GM21619 (cell line): ENCODE measurements around the gene APOL4.
"Not testable (repeated sequence)": the region's sequence is repeated elsewhere in the genome, so short reads cannot be mapped to it uniquely, and the experiment has no call there.

Experiments
- ATAC-seq: cut with Tn5 transposase; IDR thresholded peaks from one replicate; pipeline ENCODE4 v1.9.1; 2021; ENCODE audit not compliant: unreplicated experiment

The APOL4 gene

GRCh38 chr22:36201630-36202319 lies at the start of gene APOL4:
Gene APOL4 (minus strand): TSS chr22:36201809. CDS start chr22:36201734, 75 bp downstream.
- ATAC-seq: no peak

- not testable (repeated sequence) for ATAC-seq
Measured at GRCh38 chr22:36250292-36250960, 48.8 kb upstream of the APOL4 start.

- ATAC-seq: no peak
Measured at GRCh38 chr22:36249160-36249559, 47.6 kb upstream of the APOL4 start.

- no peak for ATAC-seq
Measured at GRCh38 chr22:36247955-36248354, 46.3 kb upstream of the APOL4 start.

- ATAC-seq: no peak
Measured at GRCh38 chr22:36246718-36247117, 45.1 kb upstream of the APOL4 start.

GRCh38 chr22:36245805-36246356 lies 44.3 kb upstream of the APOL4 start:
- ATAC-seq: no peak

- ATAC-seq: no peak
Measured at GRCh38 chr22:36244522-36245391, 43.1 kb upstream of the APOL4 start.

GRCh38 chr22:36243986-36244385 lies 42.4 kb upstream of the APOL4 start:
- no peak for ATAC-seq

GRCh38 chr22:36239401-36240171 lies 38.0 kb upstream of the APOL4 start, which contains the start of gene APOL2:
Gene APOL2 (minus strand): TSS chr22:36239527. CDS start chr22:36233162, 6,365 bp downstream.
- ATAC-seq: peak; percentile 90

- ATAC-seq: peak; percentile 8
Measured at GRCh38 chr22:36239150-36239400, 37.5 kb upstream of the APOL4 start.

- peak; percentile 19 for ATAC-seq
Measured at GRCh38 chr22:36238373-36239149, 37.0 kb upstream of the APOL4 start.

GRCh38 chr22:36237462-36238372 lies 36.1 kb upstream of the APOL4 start:
- no peak for ATAC-seq

- no peak for ATAC-seq
Measured at GRCh38 chr22:36236388-36237319, 35.0 kb upstream of the APOL4 start.

- ATAC-seq: no peak
Measured at GRCh38 chr22:36235585-36235984, 34.0 kb upstream of the APOL4 start.

- no peak for ATAC-seq
Measured at GRCh38 chr22:36234919-36235318, 33.3 kb upstream of the APOL4 start.

- ATAC-seq: no peak
Measured at GRCh38 chr22:36234213-36234612, 32.6 kb upstream of the APOL4 start.

- ATAC-seq: no peak
Measured at GRCh38 chr22:36233796-36234195, 32.2 kb upstream of the APOL4 start.
